ENCODE results near the gene SYNPO2. TPM values are rescaled to one million over a fixed set of nuclear protein-coding genes. Genes with fewer than 3 reads are reported as not detected.

The SYNPO2 gene
- total RNA-seq, 2 experiments from 2014 or later: 0.16 to 0.28 TPM

- ChIA-PET POLR2A (no interaction called here), CTCF (interaction anchor here (0.6 kb wide), 1 partner anchor 26 kb away, joined by 3 read pairs; no protein-coding TSS in a partner anchor)
- intact Hi-C loops (cut with DNase I, micrococcal nuclease): no loop called here
- H3K9me3 Mint-ChIP-seq (ENCODE audit: low read depth): no peaks in the 10 kb centered on the region
- DNase-seq: no peak
- no peak overlapping the region for H3K4me3 Mint-ChIP-seq
- no peak for ATAC-seq
- H3K36me3 Mint-ChIP-seq (ENCODE audit: low read depth): no peaks in the 10 kb centered on the region
- H3K27me3 Mint-ChIP-seq: no peaks in the 10 kb centered on the region
- H3K4me1 Mint-ChIP-seq: no peaks in the 10 kb centered on the region
- no peak overlapping the region for H3K27ac Mint-ChIP-seq
Measured at GRCh38 chr4:118955515-118955914, 66.9 kb downstream of the SYNPO2 start.

GRCh38 chr4:118957722-118958445 lies 69.2 kb downstream of the SYNPO2 start:
- DNase-seq: no peak
- no peak for ATAC-seq
- H3K27me3 Mint-ChIP-seq: no peaks in the 10 kb centered on the region
- no peak overlapping the region for H3K27ac Mint-ChIP-seq
- intact Hi-C loops (cut with DNase I, micrococcal nuclease): no loop called here
- H3K4me3 Mint-ChIP-seq: no peak overlapping the region
- no peaks in the 10 kb centered on the region for H3K4me1 Mint-ChIP-seq
- H3K36me3 Mint-ChIP-seq (ENCODE audit: low read depth): no peaks in the 10 kb centered on the region
- H3K9me3 Mint-ChIP-seq (ENCODE audit: low read depth): no peaks in the 10 kb centered on the region
- ChIA-PET CTCF (interaction anchor here (1.3 kb wide), 1 partner anchor 9 kb away, joined by 3 read pairs; no protein-coding TSS in a partner anchor), POLR2A (interaction anchor here (0.6 kb wide), 1 partner anchor 342 kb away, joined by 4 read pairs; a partner anchor contains a TSS)

DNA sequence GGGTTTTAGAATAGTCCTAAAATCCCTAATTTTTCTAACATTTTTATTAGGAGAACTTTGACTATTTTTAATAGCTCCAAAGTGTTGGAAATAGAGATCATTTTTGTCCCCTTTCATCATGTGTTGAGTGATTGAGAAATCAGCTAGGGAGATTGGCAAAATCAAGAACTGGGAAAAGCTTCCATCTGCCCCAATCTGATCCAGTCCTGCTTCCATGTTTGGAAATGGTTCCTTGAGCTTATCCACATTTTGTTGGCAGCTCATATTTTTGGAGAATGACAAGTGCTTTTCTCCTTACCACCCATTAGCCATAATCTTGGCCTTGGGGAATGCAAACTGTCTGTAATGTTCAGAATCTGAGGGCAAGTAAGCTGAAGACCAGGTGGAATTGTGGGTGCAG lies 73.9 kb downstream of the SYNPO2 start:
- no peak overlapping the region for H3K27ac Mint-ChIP-seq
- CTCF ChIA-PET: interaction anchor here (1.9 to 2.2 kb wide), 2 partner anchors 18 kb away, joined by 4 to 11 read pairs; no protein-coding TSS in a partner anchor
- no peaks in the 10 kb centered on the region for H3K4me1 Mint-ChIP-seq
- no peak for ATAC-seq
- intact Hi-C loops (cut with DNase I, micrococcal nuclease): loop anchor here in 1 of 2 experiments (10.0 kb wide), 1 partner anchor 188 kb away; no protein-coding TSS in a partner anchor
- H3K9me3 Mint-ChIP-seq (ENCODE audit: low read depth): no peaks in the 10 kb centered on the region
- POLR2A ChIA-PET: no interaction called here
- no peak overlapping the region for H3K4me3 Mint-ChIP-seq
- H3K36me3 Mint-ChIP-seq (ENCODE audit: low read depth): no peaks in the 10 kb centered on the region
- no peak for DNase-seq
- H3K27me3 Mint-ChIP-seq: no peaks in the 10 kb centered on the region

DNA sequence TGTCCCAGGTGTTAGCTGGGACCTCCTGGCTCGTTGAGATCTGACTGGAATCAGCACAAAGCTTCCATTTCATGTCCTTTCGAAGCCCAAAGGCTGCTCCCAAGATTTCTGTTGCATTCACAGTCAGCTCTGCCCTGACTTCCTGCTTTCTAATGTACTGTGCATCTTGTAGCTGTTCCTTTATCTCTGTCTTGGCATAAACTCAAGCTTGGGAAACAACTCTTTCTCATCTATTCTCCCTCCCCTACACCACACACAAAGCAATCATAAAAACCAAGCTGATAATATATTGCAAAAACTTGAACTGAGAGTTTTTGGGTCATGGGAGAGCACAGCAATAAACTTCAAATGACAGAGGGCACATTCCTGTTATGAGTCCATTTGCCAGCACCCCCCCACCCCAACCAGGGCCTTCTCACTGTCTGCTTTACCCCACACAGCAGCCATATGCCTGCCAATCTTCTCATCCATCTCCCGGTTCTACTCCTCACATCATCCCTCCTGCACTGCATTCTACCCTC lies 76.3 kb downstream of the SYNPO2 start:
- Mint-ChIP-seq H3K36me3 (ENCODE audit: low read depth) (no peaks in the 10 kb centered on the region), H3K27me3 (no peaks in the 10 kb centered on the region), H3K27ac (no peak overlapping the region), H3K4me3 (no peak overlapping the region), H3K4me1 (peaks cover 8% of the 10 kb centered on the region), H3K9me3 (ENCODE audit: low read depth) (no peaks in the 10 kb centered on the region)
- POLR2A ChIA-PET: no interaction called here
- DNase-seq (no peak), ATAC-seq (no peak)
- CTCF ChIA-PET: interaction anchor here (1.1 kb wide), 1 partner anchor 196 kb away, joined by 3 read pairs; no protein-coding TSS in a partner anchor
- intact Hi-C loops (cut with DNase I, micrococcal nuclease): loop anchor here in 1 of 2 experiments (10.0 kb wide), 1 partner anchor 190 kb away; no protein-coding TSS in a partner anchor

DNA sequence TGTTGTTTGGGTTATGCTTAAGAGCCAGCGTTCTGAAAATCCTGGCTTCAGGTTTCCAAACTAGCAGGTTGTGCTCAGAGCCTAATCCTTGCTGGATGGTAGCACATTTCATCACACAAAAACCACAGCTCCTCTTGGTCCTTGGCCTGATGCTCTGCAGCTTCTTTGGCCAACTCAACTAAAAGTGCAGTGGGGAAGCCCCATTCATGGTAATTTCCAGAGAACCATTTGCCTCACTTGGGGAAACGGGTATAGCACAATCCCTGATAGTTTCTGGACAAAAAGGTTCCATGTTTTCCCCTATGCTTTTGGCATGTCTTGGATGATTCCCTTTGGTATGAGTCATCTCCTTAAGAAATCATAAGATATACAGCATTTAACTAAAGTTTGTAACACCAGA lies 78.7 kb downstream of the SYNPO2 start:
- no peak overlapping the region for H3K4me3 Mint-ChIP-seq
- ChIA-PET POLR2A (no interaction called here), CTCF (interaction anchor here (1.5 kb wide), 1 partner anchor 196 kb away, joined by 4 read pairs; no protein-coding TSS in a partner anchor)
- intact Hi-C loops (cut with DNase I, micrococcal nuclease): loop anchor here in 1 of 2 experiments (10.0 kb wide), 1 partner anchor 193 kb away; no protein-coding TSS in a partner anchor
- DNase-seq: no peak
- no peaks in the 10 kb centered on the region for H3K27me3 Mint-ChIP-seq
- no peak for ATAC-seq
- H3K4me1 Mint-ChIP-seq: peaks cover 8% of the 10 kb centered on the region
- H3K9me3 Mint-ChIP-seq (ENCODE audit: low read depth): no peaks in the 10 kb centered on the region
- H3K27ac Mint-ChIP-seq: no peak overlapping the region
- no peaks in the 10 kb centered on the region for H3K36me3 Mint-ChIP-seq (ENCODE audit: low read depth)

DNA sequence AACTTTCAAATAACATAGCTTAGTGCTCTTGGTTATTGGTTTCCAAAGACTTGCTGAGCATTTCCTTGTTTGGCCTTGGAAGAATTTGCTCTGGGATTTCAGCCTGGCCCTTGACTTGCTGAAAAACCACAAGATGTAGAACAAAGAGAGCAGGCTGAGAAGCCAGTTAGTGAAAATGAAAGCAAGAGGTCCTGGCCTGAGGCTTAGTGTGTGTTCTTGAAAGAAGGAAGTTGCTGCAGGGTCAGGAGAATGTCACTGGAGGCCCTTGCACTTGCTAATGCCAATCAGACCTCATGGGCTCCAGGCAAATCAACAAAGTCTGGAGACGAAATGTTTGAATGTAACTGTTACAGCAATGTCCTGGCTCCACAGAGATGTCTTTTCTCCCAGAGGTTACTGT lies 79.4 kb downstream of the SYNPO2 start:
- H3K27me3 Mint-ChIP-seq: no peaks in the 10 kb centered on the region
- intact Hi-C loops (cut with DNase I, micrococcal nuclease): loop anchor here in 1 of 2 experiments (10.0 kb wide), 1 partner anchor 193 kb away; no protein-coding TSS in a partner anchor
- H3K4me1 Mint-ChIP-seq: peaks cover 8% of the 10 kb centered on the region
- no peaks in the 10 kb centered on the region for H3K9me3 Mint-ChIP-seq (ENCODE audit: low read depth)
- no peak overlapping the region for H3K27ac Mint-ChIP-seq
- POLR2A ChIA-PET: no interaction called here
- DNase-seq (peak; percentile 8), ATAC-seq (peak; percentile 55)
- CTCF ChIA-PET: interaction anchor here (0.6 to 1.5 kb wide), 2 partner anchors 17 to 196 kb away, joined by 3 to 4 read pairs; no protein-coding TSS in a partner anchor
- H3K4me3 Mint-ChIP-seq: no peak overlapping the region
- H3K36me3 Mint-ChIP-seq (ENCODE audit: low read depth): no peaks in the 10 kb centered on the region

GRCh38 chr4:118968813-118969212 lies 80.2 kb downstream of the SYNPO2 start:
- Mint-ChIP-seq H3K9me3 (ENCODE audit: low read depth) (no peaks in the 10 kb centered on the region), H3K36me3 (ENCODE audit: low read depth) (no peaks in the 10 kb centered on the region), H3K4me3 (no peak overlapping the region), H3K27ac (no peak overlapping the region), H3K4me1 (peaks cover 8% of the 10 kb centered on the region), H3K27me3 (no peaks in the 10 kb centered on the region)
- ATAC-seq (no peak), DNase-seq (no peak)
- ChIA-PET POLR2A (no interaction called here), CTCF (no interaction called here)
- intact Hi-C loops (cut with DNase I, micrococcal nuclease): loop anchor here in 1 of 2 experiments (10.0 kb wide), 1 partner anchor 194 kb away; no protein-coding TSS in a partner anchor

- no peaks in the 10 kb centered on the region for H3K9me3 Mint-ChIP-seq (ENCODE audit: low read depth)
- H3K4me1 Mint-ChIP-seq: peaks cover 8% of the 10 kb centered on the region
- no peaks in the 10 kb centered on the region for H3K27me3 Mint-ChIP-seq
- ChIA-PET CTCF (no interaction called here), POLR2A (no interaction called here)
- no peaks in the 10 kb centered on the region for H3K36me3 Mint-ChIP-seq (ENCODE audit: low read depth)
- ATAC-seq (no peak), DNase-seq (no peak)
- intact Hi-C loops (cut with DNase I, micrococcal nuclease): loop anchor here in 1 of 2 experiments (10.0 kb wide), 1 partner anchor 195 kb away; no protein-coding TSS in a partner anchor
- H3K4me3 Mint-ChIP-seq: no peak overlapping the region
- no peak overlapping the region for H3K27ac Mint-ChIP-seq
Measured at GRCh38 chr4:118969359-118969758, 80.7 kb downstream of the SYNPO2 start.

DNA sequence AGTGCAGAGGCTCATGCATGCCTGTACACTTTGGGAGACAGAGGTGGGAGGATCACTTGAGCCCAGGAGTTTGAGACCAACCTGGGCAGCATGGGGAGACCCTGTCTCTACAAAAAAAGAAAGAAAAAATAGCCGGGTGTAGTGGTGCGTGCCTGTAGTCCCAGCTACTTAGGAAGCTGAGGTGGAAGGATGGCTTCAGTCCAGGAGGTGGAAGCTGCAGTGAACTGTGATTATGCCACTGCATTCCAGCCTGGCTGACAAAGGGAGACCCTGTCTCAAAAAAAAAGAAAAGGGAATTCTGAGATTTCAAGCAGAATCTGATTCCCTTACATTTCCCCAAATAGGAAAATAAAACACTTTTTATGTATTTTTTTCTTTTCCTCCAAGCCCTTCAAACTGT lies 83.5 kb downstream of the SYNPO2 start:
- Mint-ChIP-seq H3K27me3 (no peaks in the 10 kb centered on the region), H3K4me1 (peaks cover 8% of the 10 kb centered on the region), H3K4me3 (no peak overlapping the region), H3K9me3 (ENCODE audit: low read depth) (no peaks in the 10 kb centered on the region), H3K27ac (no peak overlapping the region), H3K36me3 (ENCODE audit: low read depth) (no peaks in the 10 kb centered on the region)
- intact Hi-C loops (cut with DNase I, micrococcal nuclease): no loop called here
- ATAC-seq: no peak
- ChIA-PET POLR2A (no interaction called here), CTCF (interaction anchor here (0.8 to 3.6 kb wide), 2 partner anchors 17 to 200 kb away, joined by 3 to 11 read pairs; no protein-coding TSS in a partner anchor)
- DNase-seq: no peak

DNA sequence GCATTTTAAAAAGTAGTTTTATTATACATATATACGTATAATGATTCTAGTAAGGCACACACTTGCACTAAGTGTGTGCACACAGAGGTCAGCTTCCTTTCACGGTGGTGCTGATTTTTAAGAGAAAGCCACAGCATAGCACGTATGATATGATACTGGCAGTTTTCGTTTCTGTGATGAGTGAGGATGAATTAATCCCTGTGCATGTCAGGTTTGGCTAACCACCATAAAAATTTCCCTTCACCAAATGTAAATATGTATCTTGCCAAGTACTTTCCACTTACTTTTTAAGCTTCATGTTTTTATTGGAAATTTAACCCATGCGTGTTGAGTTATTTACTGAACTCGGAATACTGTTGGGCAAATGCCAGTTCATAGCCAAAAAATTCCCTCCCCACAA lies 84.6 kb downstream of the SYNPO2 start:
- H3K9me3 Mint-ChIP-seq (ENCODE audit: low read depth): no peaks in the 10 kb centered on the region
- no peak for ATAC-seq
- ChIA-PET POLR2A (no interaction called here), CTCF (interaction anchor here (0.6 to 3.6 kb wide), 2 partner anchors 201 to 337 kb away, joined by 3 to 11 read pairs; no protein-coding TSS in a partner anchor)
- no peak overlapping the region for H3K4me3 Mint-ChIP-seq
- no peaks in the 10 kb centered on the region for H3K36me3 Mint-ChIP-seq (ENCODE audit: low read depth)
- H3K27me3 Mint-ChIP-seq: no peaks in the 10 kb centered on the region
- peaks cover 3% of the 10 kb centered on the region for H3K4me1 Mint-ChIP-seq
- no peak for DNase-seq
- no peak overlapping the region for H3K27ac Mint-ChIP-seq
- intact Hi-C loops (cut with DNase I, micrococcal nuclease): no loop called here

DNA sequence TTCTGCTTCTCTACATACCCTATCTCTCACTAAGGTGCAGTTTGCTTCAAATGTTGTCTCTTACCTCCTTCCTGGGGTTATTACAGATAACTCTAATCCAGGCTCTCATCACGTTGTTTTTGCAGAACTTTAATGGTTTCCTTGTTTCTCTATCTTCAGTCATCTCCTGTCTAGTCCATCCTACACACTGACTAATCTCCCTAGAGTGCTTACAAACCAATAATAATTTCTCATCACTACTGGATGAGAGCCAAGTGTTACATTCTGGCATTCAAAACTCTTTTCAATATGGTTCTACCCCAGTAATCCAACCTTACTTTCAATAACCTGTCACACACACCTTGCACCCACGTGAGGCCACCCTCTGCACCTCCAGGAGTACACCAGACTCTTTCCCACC lies 86.1 kb downstream of the SYNPO2 start:
- no peaks in the 10 kb centered on the region for H3K4me1 Mint-ChIP-seq
- no peak for DNase-seq
- H3K27me3 Mint-ChIP-seq: no peaks in the 10 kb centered on the region
- no peaks in the 10 kb centered on the region for H3K9me3 Mint-ChIP-seq (ENCODE audit: low read depth)
- intact Hi-C loops (cut with DNase I, micrococcal nuclease): no loop called here
- H3K36me3 Mint-ChIP-seq (ENCODE audit: low read depth): no peaks in the 10 kb centered on the region
- ChIA-PET CTCF (interaction anchor here (0.9 kb wide), 1 partner anchor 9 kb away, joined by 4 read pairs; no protein-coding TSS in a partner anchor), POLR2A (no interaction called here)
- no peak overlapping the region for H3K4me3 Mint-ChIP-seq
- ATAC-seq: no peak
- no peak overlapping the region for H3K27ac Mint-ChIP-seq

Measured in activated CD4-positive, alpha-beta T cell treated with anti-CD3 and anti-CD28 coated beads for 36 hours (primary cell).